RWPE2 (cell line): ENCODE data around the gene KIRREL2.
"Not testable (repeated sequence)": the region's sequence is repeated elsewhere in the genome, so short reads cannot be mapped to it uniquely, and the experiment has no call there.

ENCODE experiments used
- ATAC-seq: fragments of 200-7000 bp; cut with Tn5 transposase; 3 replicates; pipeline ENCODE4 v1.9.1; 2021; ENCODE audit warnings: low read depth
- DNase-seq: peaks from one replicate; pipeline ENCODE4 v3.0.0-alpha.2; 2020; ENCODE audit warnings: low spot score
- H3K27ac ChIP-seq: fragments of 450-650 bp; 2 replicates; pipeline ENCODE4 v1.5.1; 2017; ENCODE audit warnings: mild to moderate bottlenecking; ENCODE audit not compliant: poor library complexity, severe bottlenecking
- H3K27me3 ChIP-seq: fragments of 250-450 bp; sonication (Bioruptor Pico); 2 replicates; pipeline ENCODE4 v1.5.1; 2021; ENCODE audit warnings: mild to moderate bottlenecking, moderate library complexity; ENCODE audit not compliant: insufficient read depth, poor library complexity, severe bottlenecking
- H3K36me3 ChIP-seq: fragments of 250-450 bp; sonication (Bioruptor Pico); 2 replicates; pipeline ENCODE4 v1.5.1; 2020; ENCODE audit warnings: low read depth, mild to moderate bottlenecking, moderate library complexity
- H3K4me1 ChIP-seq: fragments of 250-450 bp; sonication (Bioruptor Pico); 2 replicates; pipeline ENCODE4 v1.5.1; 2021; ENCODE audit warnings: mild to moderate bottlenecking, moderate library complexity; ENCODE audit not compliant: insufficient read depth, poor library complexity, severe bottlenecking
- H3K4me3 ChIP-seq: fragments of 250-450 bp; sonication (Bioruptor Pico); 2 replicates; pipeline ENCODE4 v1.5.1; 2021; ENCODE audit warnings: mild to moderate bottlenecking, moderate library complexity; ENCODE audit not compliant: severe bottlenecking
- H3K9me3 ChIP-seq: fragments of 250-450 bp; sonication (Bioruptor Pico); 2 replicates; pipeline ENCODE4 v1.5.1; 2021; ENCODE audit warnings: mild to moderate bottlenecking, moderate library complexity; ENCODE audit not compliant: severe bottlenecking
- CTCF ChIP-seq: fragments of 450-650 bp; IDR thresholded peaks from one replicate; pipeline ENCODE4 v1.5.1; 2017; ENCODE audit warnings: mild to moderate bottlenecking, moderate library complexity; ENCODE audit not compliant: poor library complexity, severe bottlenecking

KIRREL2 gene

DNA sequence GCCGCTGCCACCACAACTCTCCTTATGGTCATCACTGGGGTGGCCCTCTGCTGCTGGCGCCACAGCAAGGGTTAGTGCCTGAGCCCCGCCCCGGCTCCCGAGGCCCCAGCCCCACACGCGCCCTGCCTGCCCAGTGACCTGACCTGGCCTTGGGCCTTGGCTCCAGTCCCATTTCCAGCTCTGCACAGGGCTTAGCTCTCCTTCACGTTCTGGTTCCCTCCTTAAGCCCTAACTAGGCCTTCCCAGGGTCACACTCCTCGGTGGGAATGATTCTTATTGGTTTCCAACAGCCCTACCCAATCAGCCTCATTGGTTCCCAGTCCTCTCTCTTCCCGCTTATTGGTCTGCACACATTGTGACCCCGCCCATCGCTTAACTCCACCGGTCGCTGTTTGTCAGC, 5.8 kb downstream of the KIRREL2 start:
- ATAC-seq (no peak), DNase-seq (no peak)
- TF ChIP-seq CTCF = no peak

GRCh38 chr19:35863018-35863417, 6.3 kb downstream of the KIRREL2 start:
- Histone ChIP-seq H3K36me3 (no peaks in the 10 kb centered on the region), H3K27ac (no peak overlapping the region), H3K27me3 (peaks cover 31% of the 10 kb centered on the region), H3K4me1 (no peaks in the 10 kb centered on the region), H3K9me3 (no peaks in the 10 kb centered on the region), H3K4me3 (no peak overlapping the region)
- no peak for DNase-seq
- no peak for ATAC-seq
- no peak for TF ChIP-seq CTCF

More for the DNA sequence above, 5.8 kb downstream of the KIRREL2 start:
- H3K36me3 ChIP-seq = no peaks in the 10 kb centered on the region
- H3K27ac ChIP-seq = no peak overlapping the region
- no peak overlapping the region for H3K4me3 ChIP-seq
- H3K9me3 ChIP-seq = no peaks in the 10 kb centered on the region
- H3K27me3 ChIP-seq = peaks cover 27% of the 10 kb centered on the region
- no peaks in the 10 kb centered on the region for H3K4me1 ChIP-seq

- H3K27ac ChIP-seq = no peak within 1 kb of the TSS
- DNase-seq (no peak), ATAC-seq (peak; percentile 56)
- H3K9me3 ChIP-seq = no peaks in the 10 kb centered on the region
- no peaks in the 10 kb centered on the region for H3K36me3 ChIP-seq
- no peak for TF ChIP-seq CTCF
- peaks cover 10% of the 10 kb centered on the region for H3K27me3 ChIP-seq
- H3K4me3 ChIP-seq = peak within 1 kb of the TSS; percentile 38
- peaks cover 4% of the 10 kb centered on the region for H3K4me1 ChIP-seq
Observed at GRCh38 chr19:35868172-35868822, 11.6 kb downstream of the KIRREL2 start, which contains the start of gene APLP1. APLP1 (plus strand) TSS chr19:35868574; CDS start chr19:35868637, 63 bp downstream.

- Histone ChIP-seq H3K4me3 (peak overlapping the region; percentile 38), H3K36me3 (no peaks in the 10 kb centered on the region), H3K27me3 (peaks cover 10% of the 10 kb centered on the region), H3K4me1 (peaks cover 4% of the 10 kb centered on the region), H3K9me3 (no peaks in the 10 kb centered on the region), H3K27ac (no peak overlapping the region)
- no peak for TF ChIP-seq CTCF
- ATAC-seq = no peak
- DNase-seq = no peak
Observed at GRCh38 chr19:35868823-35869326, 12.2 kb downstream of the KIRREL2 start.

- no peaks in the 10 kb centered on the region for H3K9me3 ChIP-seq
- H3K27me3 ChIP-seq = peaks cover 10% of the 10 kb centered on the region
- H3K27ac ChIP-seq = no peak overlapping the region
- H3K4me1 ChIP-seq = peaks cover 4% of the 10 kb centered on the region
- peak; percentile 89 for ATAC-seq
- no peak for TF ChIP-seq CTCF
- no peaks in the 10 kb centered on the region for H3K36me3 ChIP-seq
- peak; percentile 88 for DNase-seq
- peak overlapping the region; percentile 38 for H3K4me3 ChIP-seq
Observed at GRCh38 chr19:35869327-35870123, 12.8 kb downstream of the KIRREL2 start.

DNA sequence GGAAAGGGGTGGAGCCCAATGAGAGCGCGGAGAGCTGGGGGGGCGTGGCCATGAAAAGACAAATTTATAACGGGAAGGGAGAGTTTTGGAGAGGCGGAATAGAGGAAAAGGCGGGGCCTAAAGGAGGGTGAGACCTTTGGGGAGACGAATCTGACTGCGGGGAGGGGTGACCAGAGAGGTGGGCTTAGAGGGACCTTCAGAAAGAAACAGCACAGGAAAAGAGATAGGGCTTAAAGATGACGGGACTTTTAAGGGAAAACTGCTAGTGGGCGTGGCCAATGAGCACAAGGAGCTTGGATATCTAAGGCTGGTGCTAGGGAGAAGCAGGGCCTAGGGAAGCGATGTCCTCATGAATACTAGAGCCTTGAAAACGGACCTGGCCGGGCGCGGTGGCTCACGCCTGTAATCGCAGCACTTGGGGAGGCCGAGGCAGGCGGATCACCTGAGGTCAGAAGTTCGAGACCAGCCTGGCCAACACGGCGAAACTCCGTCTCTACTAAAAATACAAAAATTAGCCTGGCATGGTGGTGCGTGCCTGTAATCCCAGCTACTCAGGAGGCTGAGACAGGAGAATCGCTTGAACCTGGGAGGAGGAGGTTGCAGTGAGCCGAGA, 13.5 kb downstream of the KIRREL2 start:
- H3K27ac ChIP-seq, DNase-seq: not testable (repeated sequence)

More for the DNA sequence above, 13.5 kb downstream of the KIRREL2 start:
- peak overlapping the region; percentile 38 for H3K4me3 ChIP-seq
- H3K9me3 ChIP-seq, H3K4me1 ChIP-seq, H3K36me3 ChIP-seq: not testable (repeated sequence)
- ATAC-seq = 0 out of 3 replicates have a peak, but pooled peaks have one; percentile 3
- peaks cover 10% of the 10 kb centered on the region for H3K27me3 ChIP-seq
